ENCODE measurements around the gene SSRP1.
"Not testable (repeated sequence)": the region's sequence is repeated elsewhere in the genome, so short reads cannot be mapped to it uniquely, and the experiment has no call there.

Gene SSRP1

DNA sequence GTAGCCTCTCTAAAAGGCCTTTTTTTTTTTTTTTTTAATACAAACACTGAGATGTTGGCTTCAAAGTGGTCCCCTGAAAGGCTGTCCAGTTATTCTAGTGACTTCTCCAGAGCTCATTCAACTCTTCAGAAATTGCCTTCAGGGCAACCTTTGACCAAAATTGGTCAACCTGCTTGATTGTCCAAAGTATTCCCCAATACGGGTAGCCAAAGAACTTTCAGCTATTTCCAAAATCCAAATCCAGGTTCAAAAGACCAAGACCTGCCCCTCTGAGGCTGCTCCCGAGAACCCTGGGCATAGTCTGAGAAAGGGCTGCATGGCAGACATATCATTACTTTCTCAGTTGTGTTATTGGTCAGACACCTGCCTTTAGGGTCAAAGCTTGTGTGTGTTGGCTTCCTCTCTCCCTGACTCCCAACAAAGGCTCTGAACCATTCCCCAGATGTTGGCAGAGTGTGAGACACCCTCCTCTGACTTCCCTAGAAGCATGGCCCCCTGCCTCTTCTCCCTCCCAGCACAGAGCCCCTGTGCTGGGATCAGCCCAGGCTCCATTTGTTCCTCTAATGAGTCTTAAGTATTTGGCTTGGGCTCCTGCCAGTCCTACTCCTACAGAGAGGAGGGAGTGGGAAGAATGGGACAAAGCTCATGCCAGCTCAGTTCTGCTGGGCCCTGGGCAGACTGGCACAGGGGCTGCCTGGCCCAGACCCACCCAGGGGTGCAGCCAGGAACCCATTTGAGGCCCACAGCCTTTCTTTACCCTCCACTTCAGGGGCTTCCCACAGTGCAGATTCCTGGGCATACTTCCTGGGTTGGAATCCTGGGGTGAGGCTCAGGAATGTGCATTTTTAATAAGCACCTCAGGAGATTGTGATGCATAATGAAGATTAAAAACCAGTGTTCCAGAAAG lies 41.2 kb downstream of the SSRP1 start:
- no peak for DNase-seq

- DNase-seq = no peak
These were observed 45.4 kb downstream of the SSRP1 start for GRCh38 chr11:57290288-57290687.

DNA sequence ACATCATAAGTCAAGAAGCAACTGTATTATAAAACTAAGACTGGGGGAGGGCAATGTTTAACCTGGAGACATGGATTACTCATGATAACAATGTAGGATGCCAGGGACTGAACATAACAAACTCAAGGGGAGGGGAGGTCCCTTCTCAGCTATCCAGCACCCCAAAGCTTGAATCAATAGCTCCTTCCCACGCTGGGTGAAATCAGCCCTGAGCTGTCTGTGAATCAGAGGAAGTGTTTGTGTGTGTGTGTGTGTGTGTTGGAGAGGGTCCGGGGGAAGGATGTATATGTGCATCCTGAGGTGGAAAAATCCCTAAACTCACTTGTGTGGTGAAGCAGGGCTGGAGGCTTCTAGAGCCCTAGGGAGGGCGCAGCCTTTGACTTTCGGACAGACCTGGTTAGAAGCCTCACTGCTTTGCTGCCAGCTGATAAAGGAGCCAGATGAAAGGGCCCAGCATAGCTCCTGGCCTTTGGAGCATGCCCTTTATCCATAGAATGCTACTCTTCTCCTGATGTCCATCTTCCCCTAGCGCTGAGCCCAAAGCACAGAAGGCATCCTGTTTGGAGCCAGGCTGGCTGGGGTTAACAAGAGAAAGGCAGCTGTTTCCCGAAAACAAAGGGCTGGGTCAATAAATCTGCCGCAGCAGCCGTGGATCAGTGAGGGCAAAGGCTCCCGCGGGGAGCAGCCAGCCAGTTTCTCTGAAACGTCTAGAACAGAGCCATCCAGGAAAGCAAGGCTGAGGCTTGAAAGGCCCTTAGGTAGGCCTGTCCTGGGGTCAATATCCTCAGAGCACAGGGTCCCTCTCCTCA lies 46.7 kb downstream of the SSRP1 start:
- DNase-seq = no peak

GRCh38 chr11:57287884-57288283 lies 47.8 kb downstream of the SSRP1 start:
- DNase-seq = no peak

GRCh38 chr11:57283231-57283990 lies 52.3 kb downstream of the SSRP1 start:
- DNase-seq = no peak

DNA sequence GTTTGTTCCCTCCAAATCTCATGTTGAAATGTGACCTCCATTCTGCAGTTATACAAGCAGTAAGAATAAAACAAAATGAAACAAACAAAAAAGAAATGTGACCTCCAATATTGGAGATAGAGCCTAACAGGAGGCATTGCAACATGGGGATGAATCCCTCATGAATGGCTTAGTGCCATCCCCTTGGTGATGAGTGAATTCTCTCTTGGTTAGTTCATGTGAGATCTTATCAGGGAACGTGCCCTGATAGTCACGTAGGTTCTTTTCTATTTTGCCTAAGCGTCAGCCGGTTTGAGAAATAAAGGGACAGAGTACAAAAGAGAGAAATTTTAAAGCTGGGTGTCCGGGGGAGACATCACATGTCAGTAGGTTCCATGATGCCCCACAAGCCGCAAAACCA lies 54.1 kb downstream of the SSRP1 start:
- not testable (repeated sequence) for DNase-seq

- no peak for DNase-seq
These were observed 56.6 kb downstream of the SSRP1 start for GRCh38 chr11:57279116-57279515.

DNA sequence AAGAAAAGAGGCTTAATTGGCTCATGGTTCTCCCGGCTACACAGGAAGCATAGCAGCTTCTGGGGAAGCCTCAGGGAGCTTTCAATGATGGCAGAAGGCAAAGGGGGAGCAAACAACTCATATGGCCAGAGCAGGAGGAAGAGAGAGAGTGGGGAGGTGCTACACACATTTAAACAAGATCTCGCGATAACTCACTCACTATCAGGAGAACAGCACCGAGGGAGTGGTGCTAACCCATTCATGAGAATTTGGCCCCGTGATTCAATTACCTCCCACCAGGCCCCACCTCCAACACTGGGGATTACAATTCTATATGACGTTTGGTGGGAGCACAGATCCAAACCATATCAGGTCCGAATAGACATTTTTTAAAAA lies 57.0 kb downstream of the SSRP1 start:
- DNase-seq = no peak

DNA sequence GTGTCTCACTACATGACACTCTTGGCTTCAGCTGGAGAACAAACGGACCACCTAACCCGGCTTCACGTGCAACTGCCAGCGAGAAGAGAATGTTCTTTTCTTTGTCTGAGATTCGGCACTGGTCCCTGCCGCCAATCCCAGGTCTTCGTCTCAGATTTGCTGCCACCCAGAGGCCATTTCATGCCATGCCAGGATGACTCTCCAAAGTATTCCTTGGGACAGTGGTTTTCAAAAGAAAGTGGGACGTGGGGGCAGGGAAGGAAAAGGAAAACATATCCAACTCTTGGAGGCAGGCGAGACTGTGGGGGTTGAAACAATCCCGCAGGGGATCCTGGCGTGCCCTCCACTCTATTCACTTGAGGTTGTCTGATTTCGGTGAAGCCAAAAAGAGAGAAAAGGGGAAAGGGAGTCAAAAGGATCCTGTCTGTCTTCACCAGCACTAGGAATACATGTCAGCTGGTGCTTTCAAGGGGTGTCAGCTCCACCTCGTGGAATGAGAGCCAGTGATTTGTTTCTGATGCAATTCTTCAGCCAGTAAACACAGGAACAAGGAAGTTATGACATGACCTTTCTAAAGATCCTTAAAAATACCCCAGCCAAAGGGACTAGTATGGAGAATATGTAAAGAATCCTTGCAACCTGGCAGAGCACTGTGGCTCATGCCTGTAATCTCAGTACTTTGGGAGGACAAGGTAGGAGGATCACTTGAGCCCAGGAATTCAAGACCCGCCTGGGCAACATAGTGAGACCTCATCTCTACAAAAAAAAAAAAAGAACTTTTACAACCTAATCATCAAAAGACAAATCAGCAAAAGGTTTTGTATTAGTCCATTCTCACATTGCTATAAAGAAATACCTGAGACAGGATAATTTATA lies 57.6 kb downstream of the SSRP1 start:
- DNase-seq = peak; percentile 40 to 51

GRCh38 chr11:57276971-57277675 lies 58.6 kb downstream of the SSRP1 start:
- DNase-seq = no peak

DNA sequence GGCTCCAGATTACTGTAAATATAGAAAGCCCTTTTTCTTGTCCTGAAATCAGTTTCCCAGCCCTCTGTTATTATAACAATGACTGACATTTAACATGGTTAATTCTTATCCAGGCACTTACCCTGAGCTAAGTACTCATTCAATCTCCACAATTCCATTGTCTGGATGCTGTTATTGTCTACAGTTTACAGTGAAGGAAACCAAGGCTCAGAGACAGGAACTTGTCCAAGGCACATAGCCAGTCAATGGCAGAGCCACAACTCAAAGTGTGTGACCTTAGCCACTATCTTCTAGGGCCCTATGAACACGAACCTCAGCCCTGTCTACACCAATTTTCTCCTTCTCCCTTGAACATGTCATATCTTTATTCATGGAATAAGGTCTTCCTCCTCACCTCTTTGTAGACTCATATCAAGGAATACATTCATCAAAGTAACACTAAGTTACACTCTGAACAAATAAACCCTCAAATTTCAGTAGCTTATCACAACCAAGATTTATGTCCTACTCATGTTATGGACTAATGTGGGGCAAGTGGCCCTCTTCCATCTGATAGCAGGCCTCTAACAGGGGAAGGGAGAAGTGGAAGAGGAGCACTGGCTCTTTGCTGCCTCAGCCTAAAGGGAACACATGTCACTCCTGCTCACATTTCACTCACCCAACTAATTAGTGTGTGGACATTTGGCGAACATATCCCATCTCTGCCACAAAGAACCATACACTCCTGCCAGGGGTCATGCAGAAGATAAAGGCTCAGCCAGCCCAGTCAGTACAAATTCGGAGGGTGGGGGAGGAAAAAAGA lies 59.3 kb downstream of the SSRP1 start:
- no peak for DNase-seq

All from activated CD4-positive, alpha-beta T cell treated with anti-CD3 and anti-CD28 coated beads, Interleukin-2, amount 50 U/mL, for 48 hours (primary cell).